Cortex of kidney (tissue), 1 donor: ENCODE data around the gene CLSTN2.

ENCODE experiments used
- DNase-seq: peaks from one replicate; lab custom pipeline; 2025; lab: John Stamatoyannopoulos, UW

Gene CLSTN2

DNA sequence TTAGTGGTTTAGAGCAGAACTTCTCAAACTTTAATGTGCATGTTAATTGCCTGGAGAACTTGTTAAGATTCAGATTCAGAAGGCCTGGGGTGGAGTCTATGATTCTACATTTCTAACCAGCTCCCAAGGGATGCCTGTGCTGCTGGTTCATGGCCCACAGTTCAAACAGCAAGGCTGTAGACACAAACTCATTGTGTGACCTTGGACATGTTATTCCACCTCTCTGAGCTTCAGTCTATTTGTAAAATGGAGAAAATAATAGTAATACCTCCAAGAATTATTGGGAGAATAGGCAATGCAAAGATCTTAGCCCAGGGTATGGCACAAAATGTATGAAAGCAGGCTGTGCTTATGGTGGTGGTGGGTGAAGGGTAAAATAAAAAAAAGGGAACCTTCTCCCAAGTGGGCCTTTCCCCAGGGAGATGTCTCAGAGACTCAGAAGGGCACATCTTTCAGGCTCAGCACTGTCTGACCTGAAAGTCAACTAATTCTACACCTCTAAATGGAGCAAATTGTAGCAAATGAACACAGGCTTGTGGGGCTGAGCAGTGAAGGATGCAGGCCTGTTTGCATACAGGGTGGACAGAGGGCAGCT lies 566.9 kb downstream of the CLSTN2 start:
- no peak for DNase-seq

DNA sequence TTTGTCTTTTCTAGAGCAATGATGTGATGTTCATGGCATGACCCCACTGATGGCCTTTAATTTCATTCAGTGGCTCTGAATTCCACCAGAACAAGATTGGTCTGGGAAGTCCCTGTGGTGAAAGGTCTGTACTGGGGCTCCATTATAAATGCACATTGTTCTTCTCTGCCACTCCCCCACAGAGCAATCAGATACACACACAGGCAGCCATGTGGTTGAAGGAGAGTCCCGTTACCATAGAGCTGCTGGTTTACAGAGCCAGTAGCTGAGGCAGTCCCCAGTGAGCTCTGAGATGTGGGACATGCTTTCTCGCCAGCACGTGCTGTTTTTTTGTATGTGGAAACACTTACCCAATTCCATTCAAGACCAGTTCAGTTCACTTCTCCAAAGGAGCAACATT lies 570.2 kb downstream of the CLSTN2 start:
- DNase-seq, result no peak

DNA sequence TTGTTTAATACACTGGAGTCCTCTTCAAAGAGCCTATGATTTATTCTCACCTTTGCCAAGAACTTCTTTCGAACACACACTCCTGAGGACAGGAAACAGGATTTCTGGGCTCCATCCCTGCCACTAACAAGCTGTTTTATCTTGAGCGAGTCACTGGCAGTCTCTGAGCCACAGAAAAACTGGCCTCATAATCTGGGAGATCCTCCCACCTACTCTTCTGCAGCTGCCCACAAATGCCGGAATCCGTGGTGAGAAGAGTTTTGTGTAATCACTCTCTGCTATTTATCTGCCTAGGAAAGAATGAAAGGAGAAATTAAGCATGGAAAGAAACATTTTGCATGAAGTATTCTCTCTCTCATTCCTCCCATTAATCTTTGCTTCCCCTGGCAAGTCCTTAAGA lies 570.9 kb downstream of the CLSTN2 start:
- DNase-seq, result no peak

DNA sequence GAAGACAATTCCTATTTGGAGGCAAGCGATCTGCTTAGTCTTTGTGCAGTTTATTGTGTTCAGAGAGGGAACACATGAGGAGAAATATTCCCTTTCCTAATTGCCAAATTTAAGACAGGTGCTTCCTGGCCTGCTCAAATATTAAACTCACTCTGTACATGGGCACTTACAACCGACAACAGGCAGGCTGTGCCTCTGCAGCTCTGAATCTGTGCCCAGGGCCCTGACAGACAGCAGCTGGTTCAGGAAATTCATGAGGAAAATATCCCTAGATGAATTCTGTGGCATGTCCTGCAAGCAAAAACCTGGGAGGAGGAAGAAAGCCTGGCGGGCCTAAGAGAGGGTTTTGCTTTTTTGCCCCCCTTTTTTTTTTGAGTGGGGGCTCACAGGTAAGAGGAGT lies 573.6 kb downstream of the CLSTN2 start:
- no peak for DNase-seq

DNA sequence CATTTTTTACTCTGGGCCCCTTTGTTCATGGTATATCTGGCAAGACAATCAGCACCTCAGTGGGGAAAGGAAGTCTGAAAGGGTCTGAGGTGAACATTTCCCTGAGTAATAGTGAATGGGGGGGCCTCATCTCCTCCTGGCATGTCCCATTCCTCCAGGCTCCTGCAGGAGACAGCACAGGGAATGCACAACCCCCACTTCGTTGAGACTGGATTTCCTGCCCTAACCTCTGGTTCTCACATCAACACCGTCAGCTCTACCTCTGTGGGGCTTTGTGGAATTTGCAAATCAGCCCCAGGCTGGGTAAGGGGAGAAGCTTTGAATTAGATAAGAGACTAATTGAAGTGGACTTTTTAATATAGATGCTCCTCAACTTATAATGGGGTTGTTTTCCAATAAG lies 574.5 kb downstream of the CLSTN2 start:
- DNase-seq, result no peak

DNA sequence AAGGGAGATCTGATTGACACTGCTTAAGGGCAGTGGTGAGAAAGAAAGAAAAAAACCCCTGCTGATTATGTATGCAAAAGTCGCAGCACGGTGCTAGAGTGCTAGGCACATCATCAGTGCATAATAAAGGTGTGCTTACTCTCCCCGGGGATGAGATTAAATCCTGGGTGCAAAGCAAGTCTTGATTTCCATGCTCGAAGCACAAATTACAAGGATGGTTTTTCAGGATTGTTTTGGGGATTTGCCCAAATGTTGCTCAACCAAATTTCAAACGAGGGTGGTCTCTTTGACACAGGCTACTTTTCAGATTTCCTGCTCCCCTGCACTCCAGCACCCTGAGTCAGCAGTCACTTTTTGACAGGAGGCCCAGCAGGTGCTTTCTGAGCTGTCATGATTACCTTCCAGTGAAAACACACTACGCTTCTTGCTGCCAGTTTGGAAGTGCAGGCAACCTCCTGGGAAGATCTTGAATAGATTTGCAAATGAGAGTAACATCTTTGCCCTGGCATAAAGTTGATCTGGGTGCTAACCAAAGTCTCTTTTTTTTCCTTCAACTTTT lies 575.4 kb downstream of the CLSTN2 start:
- no peak for DNase-seq

DNA sequence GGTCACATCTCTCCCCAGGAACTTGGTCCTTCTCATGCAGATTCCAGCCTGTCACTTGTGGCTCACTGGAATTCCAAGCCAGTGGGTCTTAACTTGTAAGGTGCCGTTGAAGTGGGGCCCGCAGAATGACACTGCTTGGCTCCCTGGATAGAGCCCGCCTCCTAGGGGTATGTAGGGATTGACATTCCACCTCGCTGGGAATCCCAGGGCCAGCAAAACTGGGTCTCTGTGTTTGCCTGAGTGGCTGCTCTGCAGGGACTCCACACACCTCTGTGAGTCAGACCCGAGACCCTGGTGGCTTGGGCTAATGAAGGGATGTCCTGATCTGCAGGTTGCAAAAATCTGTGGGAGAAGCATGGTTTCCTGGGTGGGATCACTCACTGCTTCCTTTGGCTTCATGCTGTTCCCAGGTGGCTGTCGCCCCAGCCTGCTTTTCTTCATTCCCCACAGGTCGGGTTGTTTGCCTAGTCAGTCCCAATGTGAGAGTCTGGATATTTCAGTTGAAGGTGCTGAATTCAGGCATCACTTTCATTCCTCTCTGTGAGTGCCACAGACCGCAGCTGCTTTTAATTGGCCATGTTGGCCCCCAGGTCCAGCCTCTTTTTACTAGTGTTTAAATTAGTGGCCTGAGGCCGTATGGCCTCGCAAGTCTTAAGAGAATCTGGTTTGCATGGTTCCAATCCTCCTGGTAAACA lies 586.9 kb downstream of the CLSTN2 start:
- no peak for DNase-seq

DNA sequence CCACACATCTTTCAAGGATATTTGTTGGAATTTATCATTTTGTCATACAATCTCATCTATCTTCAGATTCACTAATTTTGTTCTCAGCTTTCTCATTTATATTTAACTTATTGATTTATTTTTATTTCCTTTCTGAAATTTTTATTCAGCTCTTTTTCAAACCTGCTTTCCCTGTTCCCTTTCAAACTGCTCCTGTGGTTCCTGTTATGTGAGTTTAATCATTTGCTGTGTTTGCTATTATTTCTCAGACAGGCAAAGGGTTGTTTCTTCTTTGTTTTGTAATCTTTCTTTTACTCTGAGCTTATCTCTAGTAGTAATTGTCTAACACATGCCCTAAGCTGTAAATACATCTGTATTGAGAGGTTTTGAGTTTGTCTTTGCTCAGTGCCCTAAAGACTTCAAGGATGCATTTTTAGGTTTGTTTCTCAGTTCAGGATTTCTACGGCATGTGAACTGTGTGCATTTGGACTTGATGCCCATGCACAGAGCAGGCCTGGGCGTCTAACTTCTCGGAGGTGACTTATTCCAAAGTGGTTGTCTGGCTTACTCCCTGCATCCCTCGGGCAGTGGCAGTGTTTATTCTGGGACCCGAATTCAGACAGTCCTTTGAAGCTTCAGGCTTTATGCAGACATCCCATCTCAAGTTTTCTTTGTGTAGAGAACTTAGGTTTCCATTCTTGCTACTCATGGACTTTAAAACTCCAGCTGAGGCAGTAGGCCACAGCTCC lies 587.8 kb downstream of the CLSTN2 start:
- DNase-seq, result no peak

DNA sequence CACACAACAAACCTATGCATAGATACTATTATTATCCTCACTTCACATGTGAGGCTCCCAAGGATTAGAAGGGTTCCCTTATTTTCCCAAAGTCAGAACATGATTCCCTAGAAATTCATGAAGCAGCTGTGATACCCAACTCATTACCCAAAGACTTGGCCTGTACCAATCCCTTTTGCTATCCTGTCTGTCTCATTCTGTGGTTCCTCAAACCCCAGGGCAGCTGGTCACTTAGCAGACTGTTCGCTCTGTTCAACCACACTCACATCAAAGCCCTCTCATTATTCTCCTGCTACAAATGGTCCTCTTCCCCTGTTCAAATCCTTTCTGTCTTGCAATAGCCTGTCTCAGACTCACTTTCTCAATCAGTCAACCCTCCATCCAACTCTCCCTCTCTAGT lies 588.6 kb downstream of the CLSTN2 start:
- no peak for DNase-seq

DNA sequence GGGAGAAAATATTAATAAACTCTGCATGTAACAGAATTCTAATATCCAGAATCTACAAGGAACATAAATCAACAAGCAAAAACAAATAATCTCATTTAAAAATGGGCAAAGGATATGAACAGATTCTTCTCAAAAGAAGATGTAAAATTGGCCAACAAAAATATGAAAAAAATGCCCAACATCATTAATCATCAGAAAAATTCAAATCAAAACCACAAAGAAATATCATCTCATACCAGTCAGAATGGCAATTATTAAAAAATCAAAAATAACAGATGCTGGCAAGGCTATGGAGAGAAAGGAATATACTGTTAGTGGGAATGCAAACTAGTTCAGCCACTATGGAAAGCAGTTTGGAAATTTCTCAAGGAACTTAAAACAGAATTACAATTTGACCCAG lies 592.2 kb downstream of the CLSTN2 start:
- DNase-seq, result no peak

DNA sequence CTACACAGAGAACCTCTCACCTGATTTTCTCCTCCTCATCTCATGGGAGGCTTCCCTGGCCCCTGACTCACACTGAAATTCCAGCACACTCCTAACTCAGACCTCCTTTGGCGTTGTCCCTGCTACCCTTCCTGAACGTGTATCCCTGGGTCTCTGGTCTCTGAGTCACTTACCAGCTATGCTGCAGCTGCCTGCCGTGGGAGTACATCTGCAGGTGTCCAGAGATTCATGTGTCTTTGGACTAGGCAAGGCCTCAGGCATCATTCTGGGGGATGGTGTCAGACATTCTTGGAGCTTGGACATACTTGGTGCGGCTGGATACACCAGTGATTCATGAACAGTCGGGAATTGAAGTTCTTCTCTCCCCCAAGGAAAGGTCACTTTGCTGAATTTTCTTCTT lies 594.1 kb downstream of the CLSTN2 start:
- no peak for DNase-seq

DNA sequence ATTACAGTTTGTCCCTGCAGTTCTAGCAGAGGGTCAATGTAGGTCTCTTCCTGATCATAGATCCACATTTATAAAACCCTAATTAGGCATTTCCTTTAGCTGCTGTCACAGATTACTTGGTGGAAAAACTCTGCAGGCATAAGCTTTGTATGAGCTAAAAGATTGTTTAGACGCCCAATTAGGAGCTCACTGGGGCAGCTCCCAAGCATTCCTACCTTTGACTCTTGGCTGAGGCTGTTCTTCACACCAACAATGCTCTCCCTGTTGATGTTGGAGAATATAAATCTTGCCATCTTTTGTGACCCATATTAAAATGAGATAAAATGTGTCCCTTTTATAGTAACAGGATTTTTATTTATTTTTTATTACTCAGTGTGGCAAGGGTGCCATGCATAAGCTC lies 594.6 kb downstream of the CLSTN2 start:
- DNase-seq, result no peak

DNA sequence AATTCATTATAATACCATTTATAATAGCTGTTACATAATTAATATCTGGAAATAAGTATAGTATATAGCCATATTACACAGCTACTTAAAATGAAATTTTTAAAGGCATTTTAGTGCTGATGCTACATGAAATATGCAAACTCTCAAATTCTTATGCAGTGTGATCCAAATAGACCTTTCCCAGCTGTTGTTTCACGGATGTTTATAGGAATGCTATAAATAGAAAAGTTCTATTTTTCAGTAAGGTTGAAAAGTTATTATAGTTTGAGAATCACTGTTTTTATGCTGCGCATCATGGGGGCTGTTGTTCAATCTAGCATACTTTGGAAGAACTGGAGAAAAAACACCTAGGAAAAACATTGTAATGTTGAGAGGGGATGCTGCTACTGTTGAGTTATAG lies 595.1 kb downstream of the CLSTN2 start:
- DNase-seq, result no peak

DNA sequence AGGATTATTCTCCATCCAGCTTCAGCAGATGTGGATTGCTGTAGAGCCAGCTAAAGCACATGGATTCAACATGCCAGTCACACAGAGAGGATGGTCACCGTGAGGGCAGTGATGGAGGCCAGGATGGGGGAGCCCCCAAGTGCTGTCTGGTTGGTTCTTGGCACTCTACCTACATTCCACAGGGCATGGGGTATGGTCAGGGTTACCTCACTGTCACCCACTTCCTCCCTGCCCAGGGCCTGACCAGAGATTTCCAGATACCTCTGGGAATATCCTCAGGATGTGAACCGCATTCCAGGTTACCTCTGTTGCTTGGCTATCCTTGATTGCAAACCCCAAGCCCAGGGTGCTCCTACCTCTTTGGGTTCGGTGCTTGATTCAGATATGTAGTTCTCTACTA lies 595.6 kb downstream of the CLSTN2 start:
- DNase-seq, result no peak

DNA sequence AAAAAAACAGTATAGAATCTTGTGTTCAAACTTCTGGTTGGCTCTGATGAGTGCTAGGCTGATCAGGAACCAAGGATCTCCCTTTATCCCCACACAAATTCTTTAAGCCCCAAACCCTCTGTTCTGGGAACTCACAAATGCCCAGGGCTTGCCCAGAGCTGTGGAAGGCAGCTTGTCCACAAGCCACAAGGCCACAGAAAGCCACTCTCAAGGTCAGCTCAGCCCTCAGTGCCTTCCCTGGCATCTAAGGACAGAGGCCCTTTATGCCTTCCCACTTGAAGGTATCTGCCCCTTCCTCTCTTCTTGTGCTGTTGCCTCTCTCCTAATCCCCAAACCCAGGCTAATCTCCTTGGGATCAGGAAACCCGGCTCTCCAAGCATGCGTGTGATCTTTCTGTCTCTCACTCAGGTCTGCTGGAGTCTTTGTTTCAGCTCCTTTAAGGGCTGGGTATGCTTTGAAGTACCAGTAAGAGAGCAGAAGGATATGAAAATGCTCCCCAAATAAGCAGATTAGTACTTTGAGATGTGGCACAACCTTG lies 597.9 kb downstream of the CLSTN2 start:
- DNase-seq, result no peak

DNA sequence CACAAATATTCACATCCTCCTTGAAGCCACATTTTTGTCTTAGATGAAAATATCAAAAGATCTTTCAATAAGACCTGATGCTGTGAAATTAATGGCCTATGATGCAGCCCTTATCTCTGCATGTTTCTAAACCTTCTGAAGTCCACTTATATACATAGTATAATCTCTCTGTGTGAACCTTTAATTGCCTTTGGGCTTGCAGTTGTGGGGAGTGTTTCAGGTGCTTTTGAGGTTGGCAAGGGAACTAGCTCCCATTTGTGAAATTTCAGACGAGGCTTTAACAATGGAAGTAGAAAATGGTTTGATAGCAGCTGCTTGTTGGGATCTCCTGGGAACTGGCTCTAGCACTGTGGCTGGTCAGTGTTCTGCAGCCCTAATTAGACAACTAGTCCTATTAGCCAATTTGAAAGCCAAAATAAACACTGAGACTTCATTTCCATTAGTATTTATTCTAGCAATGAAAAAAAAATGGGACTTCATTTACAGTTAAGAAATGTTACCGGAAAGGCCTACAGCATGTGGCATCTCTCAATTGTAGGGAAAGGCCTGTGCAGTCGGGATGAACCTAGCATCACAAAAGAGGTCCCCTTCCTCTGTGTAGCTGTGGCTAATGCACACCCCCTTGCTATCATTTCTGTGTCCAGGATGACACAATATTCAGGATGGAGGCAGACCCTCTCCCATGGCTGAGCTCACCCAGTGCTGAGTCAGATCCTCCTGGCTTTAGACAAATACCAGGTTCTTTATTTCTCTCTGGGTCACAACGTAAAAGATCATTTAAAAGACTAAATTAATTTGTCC lies 602.1 kb downstream of the CLSTN2 start:
- DNase-seq, result no peak

DNA sequence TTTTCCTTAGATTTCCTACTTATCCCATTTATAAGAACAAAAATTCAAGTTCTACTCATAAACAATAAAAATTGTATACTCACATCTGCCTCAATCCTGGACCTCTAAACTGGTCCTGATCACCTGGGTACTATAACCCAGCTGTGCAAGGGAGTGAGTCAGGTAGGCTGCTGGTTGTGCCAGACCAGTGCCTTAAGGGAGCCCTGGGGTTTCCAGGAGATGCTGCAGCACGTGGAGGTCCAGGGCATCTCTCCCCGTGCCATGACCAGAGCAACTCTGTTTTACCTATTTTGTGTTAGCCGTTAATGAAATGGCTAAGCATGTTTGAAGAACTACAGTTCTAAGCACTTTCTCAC lies 602.7 kb downstream of the CLSTN2 start:
- DNase-seq, result no peak

DNA sequence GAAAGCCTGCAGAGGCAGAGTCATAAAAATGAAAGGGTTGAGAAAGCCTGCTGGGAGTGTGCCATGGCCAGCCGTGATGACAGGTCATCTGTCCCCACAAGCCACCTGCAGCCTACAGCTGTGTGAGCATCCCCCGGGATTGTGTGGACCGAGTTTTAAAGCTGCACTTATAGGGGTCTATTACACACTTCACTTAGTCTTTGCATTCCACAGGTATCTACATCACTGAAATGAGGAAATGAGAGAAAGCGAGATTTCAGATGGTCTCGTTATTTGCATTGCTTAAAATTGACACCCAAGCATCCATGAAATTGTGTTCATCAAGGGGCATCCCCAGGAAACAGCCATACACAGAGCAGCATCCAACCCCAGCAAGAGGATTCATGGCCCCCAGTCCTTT lies 605.3 kb downstream of the CLSTN2 start:
- DNase-seq, result no peak

DNA sequence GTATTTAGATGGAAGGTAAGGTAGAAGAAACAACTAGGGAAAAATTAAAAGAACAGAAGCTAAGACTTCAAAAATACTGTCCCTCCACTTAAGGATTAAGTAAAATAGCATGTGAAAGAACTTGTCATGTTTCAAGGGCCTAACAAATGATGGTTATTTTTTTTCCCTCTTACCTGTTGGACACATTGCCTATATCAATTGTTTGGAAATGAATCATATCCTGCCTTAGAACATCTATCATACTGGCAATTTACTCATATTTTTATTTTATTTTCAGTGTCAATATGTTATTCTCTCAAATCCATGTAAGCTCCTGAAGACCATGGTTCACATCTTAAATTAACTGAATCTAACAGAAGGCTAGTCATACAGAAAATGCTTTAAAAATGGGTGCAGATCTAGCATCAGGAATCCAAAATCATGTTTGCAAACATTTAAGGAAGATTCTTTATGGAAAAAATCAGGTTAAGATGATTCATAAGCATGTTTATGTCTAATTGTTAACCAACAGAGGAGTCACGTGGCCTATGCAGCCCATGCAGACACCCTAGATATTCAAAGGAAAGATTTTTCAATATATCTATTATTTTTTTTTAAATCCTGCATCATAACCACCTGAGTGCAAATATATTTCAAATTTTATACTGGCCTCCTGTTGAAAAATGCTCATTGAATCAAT lies 607.1 kb downstream of the CLSTN2 start:
- no peak for DNase-seq

DNA sequence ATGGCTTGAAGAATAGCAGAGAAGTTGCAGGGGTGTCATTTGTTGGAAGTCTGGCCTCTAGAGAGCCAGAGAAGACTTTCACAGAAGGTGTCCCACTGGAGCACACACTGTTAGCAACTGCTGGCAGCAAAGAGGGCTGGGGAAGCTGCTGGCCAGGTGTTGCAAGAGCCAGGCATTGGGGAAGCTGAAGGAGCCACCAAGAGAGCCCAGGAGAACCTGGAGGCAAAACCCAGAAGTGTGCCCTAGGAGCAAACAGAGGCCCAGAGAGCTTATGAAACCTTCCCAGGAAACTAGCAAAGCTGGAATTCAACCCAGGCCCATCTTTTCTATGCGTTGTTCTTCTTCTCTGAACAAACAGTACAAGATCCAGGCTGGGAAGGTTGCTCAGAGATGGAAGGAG lies 610.2 kb downstream of the CLSTN2 start:
- no peak for DNase-seq

DNA sequence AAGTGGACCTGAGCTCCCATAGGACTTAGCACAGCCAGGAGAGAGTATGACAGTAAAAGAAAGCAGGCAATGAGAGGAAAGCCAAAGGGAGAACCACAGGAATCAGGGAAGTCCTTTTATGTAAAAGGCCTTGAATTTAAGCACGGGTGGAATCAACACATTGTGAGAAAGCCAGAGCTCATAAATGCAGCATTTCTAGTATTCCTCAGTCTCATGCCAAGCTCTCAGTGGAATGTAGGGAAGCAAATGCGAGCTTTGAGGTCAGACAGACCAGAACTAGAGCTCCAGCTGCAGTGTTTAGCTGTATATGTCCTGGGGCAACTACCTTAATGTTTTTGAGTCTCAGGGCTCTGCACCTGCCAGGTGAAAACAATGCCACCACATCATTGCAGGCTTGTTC lies 610.8 kb downstream of the CLSTN2 start:
- no peak for DNase-seq

DNA sequence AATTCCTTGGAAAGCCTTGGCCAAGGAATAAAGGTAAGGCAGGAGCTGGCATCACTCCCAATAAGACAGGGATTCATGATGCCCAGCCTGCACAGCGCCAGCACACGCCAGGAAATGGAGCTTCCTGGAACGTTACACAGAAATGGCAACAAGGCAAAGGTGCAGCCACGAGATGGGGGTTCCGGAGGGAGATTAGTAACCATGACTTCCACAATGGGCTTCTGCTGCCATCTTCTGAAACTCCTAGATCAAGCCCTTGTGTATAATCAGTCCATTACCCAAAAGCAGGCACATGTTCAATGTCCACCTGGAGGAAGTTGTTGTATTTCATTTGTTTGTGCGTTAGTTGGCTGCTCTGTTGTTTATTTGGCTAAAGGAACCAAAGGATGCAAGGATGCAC lies 611.7 kb downstream of the CLSTN2 start:
- DNase-seq, result no peak
